HPDE6-E6E7 (cell line): Measurements from ENCODE around the gene C5.
"Not testable (repeated sequence)": the region's sequence is repeated elsewhere in the genome, so short reads cannot be mapped to it uniquely, and the experiment has no call there.

Source experiments
- DNase-seq: peaks from one replicate; pipeline ENCODE4 v3.0.0; 2011; ENCODE audit warnings: missing footprints; ENCODE audit errors: extremely low spot score

Gene C5

DNA sequence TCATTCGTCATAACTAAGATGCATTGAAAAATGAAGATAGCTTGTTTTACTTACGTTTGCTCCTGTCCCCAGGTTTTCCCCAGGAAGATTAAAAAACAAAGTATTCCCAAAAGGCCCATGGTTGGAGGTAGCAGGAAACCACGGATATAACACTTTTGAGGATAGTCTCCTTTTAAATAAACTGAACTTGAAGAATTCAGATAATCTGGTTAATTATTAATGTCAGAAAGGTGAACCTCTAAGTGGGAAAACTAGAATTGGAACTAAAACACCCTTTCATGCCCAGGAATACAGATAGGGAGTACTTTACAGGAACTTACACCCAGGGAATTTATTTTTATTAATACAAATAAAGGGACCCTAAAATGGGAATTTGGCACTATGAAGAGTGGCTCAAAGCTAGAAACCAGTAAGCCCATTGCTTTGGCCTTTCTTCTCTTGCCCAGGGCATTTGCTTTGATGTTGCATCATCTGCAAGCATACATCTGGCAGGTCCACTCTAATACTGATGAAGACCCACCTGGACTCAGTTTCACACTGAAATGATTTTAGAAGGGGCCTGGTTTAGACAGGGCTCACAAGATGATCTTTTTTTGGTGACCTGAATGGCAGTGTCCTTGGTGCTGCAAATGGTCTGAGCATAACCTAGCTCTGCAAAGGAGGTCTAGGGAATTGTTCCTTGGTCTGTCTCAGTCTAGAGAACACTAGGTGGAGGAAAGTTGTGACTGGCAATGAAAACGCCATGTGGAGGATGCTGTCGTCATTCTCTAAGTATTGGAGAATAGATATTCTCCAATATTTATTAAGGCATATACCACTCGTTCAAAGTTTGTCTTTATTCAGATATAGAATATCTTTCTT lies at the start of gene C5:
C5 (minus strand) TSS at position 148 of the 861 bp plus-strand sequence; CDS start at position 119, 29 bp downstream.
- DNase-seq: no peak

DNA sequence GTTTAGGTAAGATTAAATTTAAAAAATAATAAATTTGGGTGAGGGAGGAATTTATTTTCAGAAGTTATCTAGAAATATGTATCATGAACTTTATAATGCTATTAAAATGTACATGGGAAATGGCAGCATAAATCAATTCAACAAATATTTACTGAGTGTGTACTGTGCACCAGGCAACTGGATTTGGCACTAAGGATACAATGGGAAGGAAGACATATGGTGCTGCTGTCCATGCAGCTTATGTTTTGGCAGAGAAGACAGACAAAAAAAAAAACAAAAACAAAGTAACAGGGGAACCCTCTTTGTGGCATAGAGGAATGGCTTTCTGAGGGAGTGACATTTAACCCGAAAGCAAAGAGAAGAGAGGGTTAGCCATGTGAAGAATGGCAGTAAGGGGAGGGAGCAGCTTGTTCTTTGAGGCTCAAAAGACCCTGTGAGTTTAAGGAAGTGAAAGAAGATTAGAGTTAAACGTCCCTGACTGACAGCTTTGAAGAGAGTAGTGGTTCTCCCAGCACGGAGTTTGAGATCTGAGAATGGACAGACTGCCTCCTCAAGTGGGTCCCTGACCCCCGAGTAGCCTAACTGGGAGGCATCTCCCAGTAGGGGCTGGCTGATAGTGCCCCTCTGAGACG lies 48.6 kb upstream of the C5 start:
- no peak for DNase-seq

DNA sequence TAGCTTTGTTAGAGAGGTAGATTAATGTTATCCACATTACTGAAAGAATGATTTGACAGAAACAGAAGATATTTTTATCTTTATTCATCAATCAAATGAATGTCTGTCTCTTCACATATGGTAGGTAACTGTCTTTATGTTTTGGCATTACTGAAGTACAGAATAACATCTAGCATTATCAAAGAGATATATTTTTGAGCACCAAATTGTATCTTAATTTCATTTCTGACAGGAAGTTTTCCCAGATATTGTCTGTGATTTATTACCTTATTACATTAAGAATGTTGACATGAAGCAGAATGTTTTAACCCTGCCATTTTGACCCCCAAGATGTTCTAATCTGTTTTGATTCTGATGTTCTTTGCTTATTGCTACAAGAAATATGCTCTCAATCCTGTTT lies 45.0 kb upstream of the C5 start:
- no peak for DNase-seq

DNA sequence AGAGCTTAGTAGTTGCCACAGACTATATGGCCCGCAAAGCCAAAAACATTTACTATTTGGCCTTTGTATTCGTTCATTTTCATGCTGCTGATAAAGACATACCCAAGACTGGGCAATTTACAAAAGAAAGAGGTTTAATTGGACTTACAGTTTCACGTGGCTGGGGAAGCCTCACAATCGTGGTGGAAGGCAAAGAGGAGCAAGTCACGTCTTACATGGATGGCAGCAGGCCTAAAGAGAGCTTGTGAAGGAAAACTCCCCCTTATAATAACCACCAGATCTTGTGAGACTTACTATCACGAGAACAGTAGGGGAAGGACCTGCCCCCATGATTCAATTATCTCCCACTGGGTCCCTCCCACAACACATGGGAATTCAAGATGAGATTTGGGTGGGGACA lies 40.7 kb upstream of the C5 start:
- DNase-seq: not testable (repeated sequence)

DNA sequence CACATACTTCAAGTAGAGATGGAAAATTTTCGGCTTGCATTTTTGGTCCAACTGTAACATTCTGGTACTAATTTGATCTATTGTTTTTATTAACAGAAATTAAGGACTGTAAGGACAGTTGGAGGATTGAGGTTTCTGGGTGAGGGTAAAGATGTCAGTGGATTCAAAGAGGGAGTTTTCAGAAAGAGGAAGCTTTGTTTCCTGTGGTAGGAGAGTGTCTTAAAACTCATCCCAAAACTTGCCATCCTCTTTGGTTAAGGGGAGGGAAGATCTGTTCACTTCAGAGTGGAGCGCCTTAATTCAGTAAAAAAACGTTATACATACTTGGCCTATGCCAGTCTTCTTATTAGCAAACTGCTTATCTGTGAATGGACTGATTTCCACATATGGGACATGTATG lies 38.5 kb upstream of the C5 start:
- no peak for DNase-seq

DNA sequence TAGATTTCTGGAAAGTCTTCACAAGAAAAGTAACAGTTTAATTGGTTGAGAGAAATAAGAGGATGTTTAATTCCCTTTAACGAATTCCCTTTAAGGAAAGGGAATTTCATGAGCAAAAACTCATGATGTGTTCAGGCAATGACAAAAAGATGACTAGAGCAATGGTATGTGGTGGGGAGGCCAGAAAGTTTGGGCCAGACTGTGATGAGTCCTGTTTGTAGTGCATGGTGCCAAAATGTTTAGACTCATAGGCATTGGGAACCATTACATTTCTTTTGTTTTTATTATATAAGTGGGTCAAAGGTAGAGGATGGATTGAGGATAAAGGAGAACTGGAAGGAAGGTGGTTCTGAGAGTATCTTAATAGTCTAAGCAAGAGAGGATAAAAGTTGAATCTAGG lies 35.6 kb upstream of the C5 start:
- DNase-seq: no peak

DNA sequence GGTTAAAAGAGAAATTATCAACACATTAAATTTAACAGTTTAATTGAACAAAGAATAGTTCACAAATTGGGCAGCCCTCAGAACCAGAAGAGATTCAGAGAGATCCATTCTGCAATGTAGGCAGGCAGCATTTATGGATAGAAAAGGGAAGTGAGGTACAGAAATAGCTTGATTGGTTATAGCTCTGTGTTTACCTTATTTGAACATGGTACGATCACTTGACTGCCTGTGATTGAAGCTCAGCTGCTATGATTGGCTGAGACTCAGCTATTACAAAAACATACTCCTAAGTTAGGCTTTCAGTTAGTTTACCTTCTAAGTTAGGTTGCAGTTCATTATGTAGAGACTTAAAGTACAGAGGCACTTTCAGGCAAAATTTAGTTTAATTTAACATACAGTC lies 32.0 kb upstream of the C5 start:
- DNase-seq: no peak

DNA sequence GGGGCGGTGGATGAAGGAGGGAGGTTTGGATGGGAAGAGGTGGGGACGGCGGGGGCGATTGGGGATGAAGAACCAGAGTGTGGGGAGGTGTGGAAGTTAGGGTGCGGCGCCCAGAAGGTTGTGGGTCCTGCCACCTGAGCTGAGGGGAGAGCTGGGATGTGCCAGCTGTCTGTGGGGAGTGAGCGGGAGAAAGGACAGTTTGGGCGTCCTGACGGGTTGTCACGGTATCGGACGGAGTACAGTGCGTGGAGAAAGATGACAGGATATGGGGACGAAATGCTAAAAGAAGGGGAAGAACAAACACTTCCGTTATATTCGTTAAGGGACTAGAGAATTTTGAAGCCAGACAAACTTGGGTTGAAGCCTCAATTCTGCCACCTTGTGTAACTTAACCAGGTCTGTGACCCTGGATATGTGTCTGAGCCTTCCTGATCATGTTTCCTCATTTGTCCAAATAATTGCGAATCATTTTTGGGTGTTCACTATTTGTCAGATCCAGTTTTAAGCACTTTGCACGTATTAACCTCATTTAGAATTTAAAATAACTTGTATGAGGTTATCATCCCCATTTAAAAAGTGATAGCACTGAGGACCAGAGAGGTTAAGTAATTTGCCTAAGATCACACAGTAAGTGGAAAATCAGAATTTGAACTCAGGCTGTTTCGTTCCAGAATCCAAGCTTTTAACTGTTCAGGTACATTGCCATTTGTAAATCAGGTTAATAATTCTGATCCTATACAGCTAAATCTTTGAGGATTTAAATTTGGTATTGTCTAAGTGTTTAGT lies 25.4 kb upstream of the C5 start:
- DNase-seq: no peak

DNA sequence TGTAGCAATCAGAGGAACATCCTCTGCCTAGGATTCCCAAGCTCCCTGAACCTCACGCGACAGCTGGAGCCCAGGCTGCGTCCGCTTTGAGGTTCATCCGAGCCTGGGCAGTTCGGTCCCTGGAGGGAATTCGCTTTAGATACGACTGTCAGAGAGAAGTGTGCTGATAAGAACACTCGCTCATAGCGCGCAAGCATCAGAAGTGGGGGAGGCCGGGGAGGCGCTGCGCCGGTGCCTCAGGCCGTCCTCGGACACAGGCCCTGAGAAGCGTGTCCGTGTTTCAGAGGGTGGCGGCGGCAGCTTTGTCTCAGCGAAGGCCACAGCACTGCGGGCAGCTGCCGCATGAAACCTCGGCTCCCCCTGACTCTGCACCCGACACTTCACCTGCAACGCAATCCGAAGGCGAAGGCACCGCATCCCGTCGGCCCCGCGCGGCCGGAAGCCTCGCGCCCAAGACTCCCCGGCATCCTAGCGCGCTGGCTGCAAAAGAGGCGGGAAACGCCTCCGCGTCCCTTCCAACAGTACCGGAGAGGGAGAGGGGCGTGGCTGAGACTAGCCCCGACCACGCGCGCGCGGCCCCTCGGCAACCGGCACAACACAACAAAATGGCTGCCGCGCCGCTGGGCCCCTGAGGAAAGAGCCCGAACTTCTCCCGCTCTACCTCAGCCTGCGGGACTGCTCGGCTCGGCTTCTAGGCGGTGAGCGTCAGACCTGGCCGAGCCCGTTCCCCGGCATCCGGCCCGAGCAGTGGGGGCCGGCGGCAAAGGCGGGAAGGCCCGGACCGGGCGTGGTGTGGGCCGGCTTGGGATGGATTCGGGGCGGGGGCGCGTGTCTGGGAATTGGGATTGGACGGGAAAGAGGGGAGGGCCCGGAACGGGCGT lies 24.5 kb upstream of the C5 start, which contains the start of gene CNTRL:
CNTRL (plus strand) TSS at position 586 of the 881 bp plus-strand sequence. CDS start 13,372 bp downstream, outside the sequence.
- peak; percentile 72 for DNase-seq

DNA sequence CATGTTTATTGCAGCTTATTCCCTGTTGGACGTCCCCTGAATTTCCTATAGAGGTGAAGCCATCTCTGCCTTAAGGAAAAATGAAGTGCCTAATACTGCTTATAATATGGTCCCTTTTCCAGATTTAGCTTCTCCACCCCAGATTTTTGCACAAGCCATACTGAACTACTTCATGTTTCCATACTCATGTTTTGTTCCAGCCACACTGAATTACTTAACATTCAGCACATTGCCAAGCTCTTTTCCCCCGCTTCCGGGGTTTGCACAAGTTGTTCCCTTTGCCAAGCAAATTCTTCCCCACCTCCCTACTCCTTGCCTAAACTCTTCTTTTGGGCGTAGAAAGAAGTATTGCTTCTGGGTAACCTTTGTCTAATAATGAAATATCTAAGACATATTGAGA lies 23.0 kb upstream of the C5 start:
- no peak for DNase-seq

DNA sequence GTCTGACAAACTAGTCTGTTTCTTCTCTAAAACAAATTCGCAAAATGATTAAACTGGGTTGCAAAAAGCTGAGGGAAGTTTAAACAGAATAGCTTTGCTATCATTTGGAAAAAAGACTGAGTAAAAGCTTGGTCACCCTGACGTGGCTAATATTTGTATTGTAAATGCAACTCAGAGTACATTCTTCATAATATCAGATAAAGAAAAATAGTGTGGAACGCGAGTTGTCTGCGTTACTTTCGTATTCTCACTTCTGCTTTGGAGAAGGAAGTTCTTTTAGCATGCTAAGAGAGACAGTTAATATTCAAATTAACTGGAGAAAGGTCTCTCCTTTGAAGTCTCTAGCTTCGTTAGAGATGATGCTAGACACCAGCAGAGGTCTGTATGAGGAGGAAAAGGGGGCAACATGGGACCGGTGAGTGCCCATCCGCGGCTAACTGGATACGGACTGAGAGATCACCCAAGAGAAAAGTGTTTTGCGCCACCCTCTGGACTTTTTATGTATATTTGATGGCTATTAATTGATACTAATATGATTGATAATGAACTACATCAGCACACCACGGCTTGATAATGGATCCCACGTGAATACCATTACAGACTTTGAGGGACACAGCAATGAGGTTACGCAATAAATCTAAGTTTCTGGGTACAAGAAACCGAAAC lies 21.8 kb upstream of the C5 start:
- no peak for DNase-seq

DNA sequence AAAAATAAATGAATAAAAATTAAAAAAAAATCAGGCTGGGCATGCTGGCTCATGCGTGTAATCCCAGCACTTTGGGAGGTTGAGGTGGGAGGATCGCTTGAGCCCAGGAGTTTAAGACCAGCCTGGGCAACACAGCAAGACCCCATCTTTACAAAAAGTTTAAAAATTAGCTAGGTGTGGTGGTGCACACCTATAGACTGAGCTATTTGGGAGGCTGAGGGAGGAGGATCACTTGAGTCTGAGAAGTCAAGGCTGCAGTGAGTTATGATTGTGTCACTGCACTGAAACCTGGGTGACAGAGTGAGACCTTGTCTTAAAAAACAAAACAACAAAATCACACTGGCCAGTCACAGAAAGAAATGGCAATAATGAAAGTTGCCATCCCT lies 21.3 kb upstream of the C5 start:
- DNase-seq: no peak

DNA sequence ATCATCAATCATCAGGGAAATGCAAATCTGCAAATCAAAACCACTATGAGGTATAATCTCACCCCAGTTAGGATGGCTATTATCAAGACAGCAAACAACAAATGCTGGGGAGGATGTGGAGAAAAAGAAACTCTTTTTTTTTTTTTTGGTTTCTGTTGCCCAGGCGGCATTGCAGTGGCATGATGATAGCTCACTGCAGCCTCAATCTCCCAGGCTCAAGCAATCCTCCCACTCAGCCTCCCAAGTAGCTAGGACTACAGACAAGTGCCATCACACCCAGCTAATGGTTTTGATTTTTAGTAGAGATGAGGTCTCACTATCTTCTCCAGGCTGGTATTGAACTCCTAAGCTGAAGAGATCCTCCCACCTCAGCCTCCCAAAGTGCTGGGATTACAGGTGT lies 19.3 kb upstream of the C5 start:
- DNase-seq: no peak

DNA sequence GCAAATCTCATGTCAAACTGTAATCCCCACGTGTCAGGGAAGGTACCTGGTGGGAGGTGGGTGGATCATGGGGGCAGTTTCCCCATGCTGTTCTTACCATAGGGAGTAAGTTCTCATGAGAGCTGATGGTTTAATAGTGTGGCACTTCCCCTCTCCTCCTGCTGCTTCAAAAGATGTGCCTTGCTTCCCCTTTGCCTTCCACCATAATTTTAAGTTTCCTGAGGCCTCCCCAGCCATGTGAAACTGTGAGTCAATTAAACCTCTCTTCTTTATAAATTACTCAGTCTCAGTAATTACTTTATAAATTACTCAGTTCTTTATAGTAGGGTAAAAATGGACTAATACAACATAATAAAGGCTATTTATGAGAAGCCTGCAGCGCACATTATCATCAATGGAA lies 17.6 kb upstream of the C5 start:
- no peak for DNase-seq

DNA sequence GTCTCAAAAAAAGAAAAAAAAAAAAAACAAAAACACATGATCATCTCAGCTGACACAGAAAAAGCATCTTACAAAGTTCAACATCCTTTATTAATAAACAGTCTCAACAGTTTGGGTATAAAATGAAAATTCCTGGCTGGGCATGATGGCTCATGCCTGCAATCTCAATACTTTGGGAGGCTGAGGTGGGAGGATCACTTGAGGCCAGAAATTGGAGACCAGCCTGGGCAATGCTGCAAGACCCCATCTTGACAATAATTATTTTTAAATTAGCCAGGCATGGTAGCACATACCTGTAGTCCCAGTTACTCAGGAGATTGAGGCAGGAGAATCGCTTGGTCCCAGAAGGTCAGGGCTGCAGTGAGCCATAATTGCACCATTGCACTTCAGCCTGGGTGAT lies 16.8 kb upstream of the C5 start:
- no peak for DNase-seq

DNA sequence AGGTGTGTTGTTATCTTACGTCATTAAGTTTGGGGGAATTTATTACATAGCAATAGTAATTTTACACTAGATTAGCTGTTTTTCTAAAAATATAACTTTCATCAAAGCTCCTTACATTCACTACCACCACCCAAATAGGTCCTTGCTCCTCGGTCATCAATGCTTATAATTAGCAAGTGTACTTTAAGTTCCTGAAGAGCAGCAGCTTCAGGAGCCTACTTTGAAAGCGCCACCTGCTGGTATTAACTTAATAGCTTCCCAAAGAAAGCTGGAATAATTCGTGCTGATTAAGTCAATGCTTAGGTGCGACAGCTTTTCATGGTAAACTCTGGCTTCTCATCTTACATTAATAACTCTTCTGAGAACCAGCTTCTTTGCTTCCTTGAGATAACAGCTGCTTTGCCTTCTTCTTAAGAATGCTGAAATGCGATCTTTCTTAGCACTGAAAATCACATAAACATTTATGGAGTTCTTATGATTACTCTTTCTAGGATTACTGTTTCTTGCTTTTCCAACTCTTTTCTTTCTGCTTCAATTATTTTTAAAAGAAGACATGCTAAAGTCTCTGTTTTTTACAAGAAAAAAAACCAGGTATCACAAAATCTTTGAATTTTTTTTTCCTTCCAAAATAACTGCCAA lies 10.0 kb upstream of the C5 start:
- DNase-seq: peak; percentile 40

DNA sequence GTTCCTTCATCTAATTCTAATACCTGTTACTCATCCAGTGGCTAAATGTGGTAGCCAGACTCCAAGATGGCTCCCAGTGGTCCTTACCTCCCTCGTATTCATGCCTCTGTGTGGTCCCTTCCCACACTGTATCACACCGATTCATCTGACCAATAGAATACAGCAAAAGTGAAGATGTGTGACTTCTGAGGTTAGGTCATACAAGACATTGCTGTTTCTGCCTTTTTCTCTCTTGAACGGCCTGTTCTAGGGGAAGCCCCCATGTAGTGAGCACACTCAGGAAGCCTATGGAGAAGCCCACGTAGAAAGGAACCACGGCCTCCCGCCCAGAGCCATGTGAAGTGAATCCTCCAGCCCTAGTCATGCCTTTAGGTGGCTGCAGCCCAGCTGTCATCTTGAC lies 9.4 kb upstream of the C5 start:
- no peak for DNase-seq

DNA sequence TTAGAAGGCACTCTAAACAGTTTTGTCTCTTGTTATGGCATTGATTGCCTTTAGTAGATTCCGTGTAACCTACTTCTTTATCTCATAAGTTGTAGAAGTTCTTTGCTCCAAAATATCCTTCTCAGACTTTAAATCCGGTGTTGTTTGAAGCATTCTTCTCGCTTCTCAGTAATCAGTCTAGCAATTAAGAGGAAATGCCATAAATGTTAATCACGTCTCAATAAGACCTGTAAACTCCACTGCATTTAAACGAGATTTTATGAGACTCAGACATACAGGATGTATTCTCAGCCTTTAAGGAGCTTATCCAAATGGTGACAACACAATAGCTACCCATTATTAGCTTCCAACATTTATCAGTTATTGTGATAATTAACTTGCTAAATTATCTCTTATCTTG lies 7.7 kb upstream of the C5 start:
- no peak for DNase-seq

DNA sequence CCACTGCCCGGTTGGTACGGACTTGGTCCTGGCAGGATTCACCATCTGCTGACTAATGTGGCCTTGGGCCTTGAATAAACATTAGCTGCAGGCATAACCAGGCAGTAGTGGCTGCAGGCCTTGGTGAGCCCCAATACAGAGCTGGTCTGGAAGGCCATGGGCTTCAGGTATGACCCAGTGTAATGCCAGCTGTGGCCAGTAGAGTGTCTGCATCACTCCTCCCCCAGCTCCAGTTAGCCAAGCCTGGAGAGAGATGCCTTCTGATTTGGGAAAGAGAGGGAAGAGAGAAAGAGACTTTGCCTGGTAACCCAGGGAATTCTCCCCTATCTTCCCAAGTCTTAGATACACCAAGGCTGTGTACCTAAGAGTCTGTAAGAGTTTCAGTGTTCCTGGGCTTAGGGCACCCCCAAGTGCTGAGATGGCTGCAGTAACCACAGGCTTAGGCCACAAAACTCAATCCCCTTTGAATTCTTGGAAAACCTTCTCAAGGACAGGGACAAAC lies 5.6 kb upstream of the C5 start:
- no peak for DNase-seq

DNA sequence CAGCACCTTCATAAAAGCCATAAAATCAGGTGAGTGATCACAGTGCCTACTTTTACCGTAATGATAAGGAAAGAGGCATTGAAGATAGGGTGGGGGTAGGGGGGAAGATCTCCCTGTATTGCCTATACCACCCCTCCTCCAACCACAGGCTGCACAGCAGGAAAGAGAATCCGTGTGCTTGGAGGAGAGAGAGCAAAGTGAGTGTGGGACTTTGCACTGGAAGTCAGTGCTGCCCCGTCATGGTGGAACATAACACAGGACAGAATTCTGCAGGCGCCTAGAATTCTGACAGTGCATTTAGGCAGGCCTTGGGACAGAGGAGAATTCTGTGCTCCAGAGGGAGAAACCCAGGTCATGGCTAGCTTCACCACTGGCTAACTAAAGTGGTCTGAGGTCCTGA lies 3.5 kb upstream of the C5 start:
- DNase-seq: no peak
